ENCODE results near the gene C4orf50.

The C4orf50 gene

DNA sequence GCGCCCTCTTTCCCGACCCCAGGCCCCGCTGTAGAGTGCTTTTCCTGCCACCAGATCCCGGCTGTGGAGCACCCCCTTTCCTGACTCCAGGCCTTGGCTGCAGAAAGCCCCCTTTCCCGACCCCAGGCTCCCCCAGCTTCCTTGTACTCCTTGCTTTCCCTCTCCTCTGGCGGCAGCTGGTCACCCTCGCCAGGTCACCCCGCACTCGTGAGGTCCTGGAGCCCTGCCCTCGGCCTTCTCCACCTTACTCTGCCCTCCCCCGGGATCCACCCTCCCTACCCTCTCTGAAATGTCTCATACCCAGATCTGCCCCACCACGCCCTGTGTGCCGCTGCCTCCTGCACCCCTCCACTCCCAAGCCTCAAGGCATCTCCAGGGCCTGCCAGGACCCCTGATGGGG, 25.0 kb upstream of the C4orf50 start:
- FAIRE-seq = no peak

DNA sequence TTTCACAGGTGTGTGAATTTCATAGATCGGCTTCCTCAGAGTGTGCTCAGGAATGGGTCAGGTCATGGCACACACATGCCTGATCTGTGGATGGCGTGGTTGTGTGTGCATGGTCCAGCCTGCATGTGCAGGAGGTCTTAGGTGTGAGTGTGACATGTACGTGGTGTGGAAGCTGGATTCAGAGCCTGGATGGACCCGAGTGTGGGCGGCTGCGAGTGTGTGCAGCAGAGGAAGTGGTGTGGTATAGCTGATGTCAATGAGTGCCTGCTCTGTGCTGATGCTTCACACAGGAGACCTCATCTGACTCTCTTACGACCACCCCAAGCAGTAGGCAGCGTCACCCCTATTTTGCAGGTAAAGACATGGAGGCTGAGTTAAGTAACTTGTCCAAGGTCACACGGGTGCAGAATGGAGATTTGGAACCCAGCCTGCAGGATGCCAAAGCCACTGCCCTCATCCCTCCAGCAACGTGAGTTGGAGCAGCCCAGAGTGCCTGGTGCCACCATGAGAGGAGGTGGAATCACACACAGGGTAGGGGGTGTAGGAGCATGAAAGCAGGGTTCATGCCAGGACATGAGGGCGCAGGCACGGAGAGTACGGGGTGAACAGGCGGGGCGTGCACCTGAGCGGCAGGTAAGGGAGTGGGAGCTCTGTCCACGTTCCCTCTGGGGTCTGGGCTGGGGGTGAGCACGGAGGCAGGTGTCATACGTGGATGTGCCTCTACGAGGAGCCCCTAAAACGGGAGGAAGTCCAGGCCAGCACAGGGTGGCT, 24.2 kb upstream of the C4orf50 start:
- FAIRE-seq = no peak

DNA sequence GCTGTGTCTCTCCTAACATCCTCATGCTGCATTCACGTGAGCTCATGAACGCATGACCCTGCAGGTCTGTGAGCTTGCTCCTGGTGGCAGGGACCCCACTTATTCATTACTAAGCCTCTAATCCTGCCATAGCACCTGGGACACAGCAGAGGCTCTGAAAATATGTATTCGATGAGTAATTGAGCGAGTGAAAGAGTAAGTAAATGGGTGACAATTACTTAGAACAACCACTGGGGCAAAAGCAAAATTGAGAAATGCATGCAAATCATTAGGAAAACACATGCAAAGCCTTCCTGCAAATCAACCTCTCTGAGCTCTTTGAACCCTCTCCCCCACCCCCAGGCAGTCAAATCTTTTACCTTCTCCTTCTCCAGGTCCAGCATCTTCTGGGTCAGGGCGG, 23.6 kb upstream of the C4orf50 start:
- no peak for FAIRE-seq

DNA sequence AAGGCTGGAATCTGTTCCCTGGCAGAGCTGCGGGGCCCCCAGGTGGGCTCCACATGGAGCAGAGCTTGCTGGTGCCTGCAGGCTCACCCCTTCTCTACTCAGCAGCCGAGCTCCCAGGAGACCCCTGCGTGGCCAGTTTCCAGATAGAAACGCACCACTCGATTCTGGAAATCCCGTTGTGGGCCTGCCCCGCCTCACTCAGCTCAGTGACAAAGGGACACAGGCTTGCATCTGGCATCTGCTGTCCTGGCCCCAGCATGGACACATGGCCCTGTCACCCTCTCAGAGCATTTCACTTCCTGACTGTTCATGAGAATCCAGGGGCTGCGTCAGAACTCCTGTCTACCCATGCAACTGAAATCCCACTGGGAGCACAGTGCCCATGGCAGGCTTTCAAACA, 20.5 kb upstream of the C4orf50 start:
- no peak for FAIRE-seq

DNA sequence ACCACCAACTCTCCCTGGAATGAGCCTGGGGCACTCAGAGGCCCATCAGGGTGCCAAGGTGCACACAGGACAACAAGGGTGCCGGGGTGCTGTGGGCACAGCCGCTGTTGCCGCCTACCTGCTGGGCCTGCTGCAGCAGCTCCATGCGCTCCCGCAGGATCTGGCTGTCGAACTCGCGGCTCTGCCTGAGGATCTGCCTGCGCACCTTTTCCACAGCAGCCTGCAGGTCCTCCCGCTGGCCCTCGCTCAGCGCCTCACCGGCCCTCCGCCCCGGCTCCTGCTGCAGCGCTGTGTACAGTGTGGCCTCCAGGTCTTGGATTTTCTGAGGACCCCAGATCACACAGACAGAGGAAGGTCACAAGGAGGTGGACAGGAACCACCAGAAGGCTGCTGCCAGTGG, 17.6 kb upstream of the C4orf50 start:
- no peak for FAIRE-seq

DNA sequence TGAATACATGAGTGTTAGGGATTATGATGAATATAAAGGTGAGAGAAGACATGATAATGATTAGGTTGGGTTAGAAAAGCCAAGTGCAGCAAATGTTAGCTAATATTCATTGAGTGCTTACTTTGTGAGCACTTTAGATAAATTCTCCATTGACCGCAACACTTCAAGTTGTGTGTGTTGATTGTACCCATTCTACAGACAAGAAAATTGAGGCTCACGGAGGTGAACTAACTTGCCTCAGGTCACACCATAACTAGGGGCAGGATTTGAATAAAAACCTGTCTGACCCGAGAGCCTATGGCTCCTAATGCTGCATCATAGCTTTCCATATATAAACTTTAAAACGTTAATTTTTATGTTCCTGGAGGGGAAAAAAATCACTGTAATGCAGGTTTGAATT, 15.2 kb upstream of the C4orf50 start:
- FAIRE-seq = no peak

DNA sequence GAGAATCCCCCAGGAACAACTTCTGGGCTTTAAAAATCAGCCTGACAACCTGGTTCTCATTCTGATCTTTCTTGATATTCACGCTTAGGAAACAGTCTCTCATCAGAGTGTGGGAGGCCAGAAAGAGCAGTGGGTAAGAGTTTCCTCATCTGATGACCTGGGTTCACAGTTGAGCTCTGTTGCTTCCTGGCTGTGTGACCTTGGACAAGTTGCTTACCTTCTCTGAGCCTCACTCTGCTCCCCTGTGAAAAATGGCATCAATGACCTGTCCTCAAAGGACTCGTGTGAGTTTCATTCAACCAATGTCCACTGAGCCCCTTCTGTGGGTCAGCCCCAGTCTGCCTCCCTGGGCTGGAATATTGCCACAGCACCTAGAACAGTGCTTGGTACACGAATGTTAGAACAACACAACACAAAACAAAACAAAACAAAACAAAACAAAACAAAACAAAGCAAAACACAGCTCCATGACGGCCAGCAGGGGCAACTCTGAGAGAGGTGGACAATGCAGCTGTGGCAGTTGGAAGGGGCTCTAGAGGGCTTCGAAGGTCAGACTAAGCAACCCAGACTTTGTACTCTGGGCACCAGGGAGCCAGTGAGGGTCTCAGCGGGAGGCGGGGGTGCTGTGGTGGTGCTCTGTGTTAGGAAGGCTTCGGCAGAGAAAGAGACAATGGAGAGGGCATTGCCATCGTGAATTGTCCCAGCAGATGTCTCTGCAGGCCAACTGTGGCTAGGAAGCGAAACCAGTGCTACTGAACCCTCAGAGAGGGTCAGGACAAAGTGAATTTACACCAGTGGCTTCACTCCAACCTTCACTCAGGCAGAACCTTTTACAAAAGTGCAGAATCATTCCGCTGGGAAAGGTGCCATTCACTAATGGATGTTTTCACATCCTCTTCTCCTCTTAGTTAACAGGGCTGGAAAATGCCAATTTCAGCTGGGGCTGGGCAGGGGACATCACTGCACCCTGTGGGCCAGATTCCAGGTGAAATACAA, 14.3 kb upstream of the C4orf50 start:
- FAIRE-seq = no peak

DNA sequence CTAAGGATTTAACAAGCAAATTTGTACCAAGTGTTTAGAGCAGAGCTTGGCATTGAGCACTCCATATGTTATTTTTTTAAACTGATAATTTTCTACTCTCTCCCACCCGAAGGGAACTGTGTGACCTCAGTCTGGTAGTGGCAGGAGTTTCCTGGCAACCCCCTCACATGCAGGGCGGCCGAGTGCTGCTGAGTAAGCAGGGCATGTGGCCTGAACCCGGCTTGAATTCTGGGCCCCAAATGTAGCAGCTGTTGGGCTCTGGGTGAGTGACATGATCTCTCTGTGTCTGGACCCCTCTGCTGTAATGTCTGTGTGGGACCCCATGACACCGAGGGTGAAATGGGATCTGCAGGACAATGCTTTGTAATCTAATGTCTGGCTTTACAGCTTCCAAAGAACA, 13.6 kb upstream of the C4orf50 start:
- no peak for FAIRE-seq

DNA sequence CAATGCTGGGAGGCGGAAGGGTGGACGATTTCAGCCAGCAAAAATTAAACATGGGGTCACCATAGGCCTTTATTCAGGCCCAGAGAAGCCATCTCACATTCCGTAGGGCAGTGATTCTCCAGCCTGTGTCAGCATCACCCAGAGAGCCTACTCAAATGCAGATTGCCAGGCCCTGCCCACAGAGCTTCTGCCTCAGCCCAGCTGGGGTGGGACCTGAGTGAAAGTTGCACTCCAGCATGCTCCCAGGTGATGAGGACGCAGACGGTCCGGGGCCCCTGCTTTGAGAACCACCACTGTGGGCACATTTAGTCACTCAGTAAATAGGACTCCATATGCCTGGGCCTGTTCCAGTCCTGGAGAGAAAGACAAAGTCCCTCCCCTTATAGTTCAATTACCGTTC, 12.4 kb upstream of the C4orf50 start:
- FAIRE-seq = no peak

DNA sequence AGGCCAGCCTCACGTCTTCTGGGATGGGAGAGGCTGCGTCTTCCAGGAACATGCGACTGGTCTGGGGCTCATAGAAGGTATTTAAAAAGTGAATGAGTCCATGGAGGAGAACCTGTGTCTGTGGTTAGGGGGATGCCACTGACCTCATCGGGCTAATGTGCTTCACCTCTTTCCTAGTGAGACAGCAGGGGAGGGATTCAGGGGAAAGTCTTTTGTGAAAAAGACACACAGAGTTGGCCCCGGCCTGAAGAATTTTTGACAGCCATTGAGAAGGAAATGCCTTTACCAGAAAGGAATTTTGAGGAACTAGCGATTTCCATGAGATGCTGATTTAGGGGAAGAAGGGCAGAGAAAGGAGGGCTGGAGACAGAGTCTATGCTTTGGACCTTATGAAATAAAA, 11.0 kb upstream of the C4orf50 start:
- no peak for FAIRE-seq

DNA sequence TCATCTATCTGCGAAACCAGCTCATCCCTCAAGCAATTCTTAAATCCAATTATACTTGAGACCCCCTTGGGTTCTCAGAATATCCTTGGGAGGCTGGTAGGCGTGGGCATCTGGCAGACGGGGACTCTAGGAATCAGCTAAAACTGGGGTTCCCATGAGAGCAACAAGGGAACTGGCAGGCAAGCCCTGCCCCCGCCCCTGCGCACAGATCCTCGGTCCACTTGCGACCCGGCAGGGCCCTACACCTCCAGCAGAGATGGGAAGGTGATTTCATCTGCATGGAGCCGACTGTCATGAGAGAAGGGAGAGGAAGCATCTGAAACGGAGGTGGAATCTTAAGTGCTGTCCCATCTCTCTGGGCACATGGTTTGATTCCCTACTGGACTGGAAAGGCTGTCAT, 9.9 kb upstream of the C4orf50 start:
- FAIRE-seq = no peak

DNA sequence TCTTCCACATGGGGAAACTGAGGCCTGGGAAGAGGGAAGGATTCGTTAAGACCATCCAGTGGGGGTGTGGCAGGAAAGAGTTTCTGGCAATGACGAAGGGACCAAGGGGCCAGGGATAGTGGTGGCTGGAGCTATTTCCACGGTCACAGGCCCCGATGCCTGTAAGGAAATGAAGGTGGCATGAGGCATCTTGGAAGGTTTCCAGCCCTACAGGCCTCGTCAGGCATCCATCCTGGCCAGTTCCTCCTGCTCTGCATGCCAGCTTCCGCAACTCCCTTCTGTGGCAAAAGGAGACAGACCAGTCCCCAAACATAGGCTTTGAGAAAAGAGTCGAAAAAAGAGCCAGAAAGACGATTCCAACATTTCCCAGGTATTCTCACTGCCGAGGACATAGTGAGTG, 9.2 kb upstream of the C4orf50 start:
- FAIRE-seq = no peak

DNA sequence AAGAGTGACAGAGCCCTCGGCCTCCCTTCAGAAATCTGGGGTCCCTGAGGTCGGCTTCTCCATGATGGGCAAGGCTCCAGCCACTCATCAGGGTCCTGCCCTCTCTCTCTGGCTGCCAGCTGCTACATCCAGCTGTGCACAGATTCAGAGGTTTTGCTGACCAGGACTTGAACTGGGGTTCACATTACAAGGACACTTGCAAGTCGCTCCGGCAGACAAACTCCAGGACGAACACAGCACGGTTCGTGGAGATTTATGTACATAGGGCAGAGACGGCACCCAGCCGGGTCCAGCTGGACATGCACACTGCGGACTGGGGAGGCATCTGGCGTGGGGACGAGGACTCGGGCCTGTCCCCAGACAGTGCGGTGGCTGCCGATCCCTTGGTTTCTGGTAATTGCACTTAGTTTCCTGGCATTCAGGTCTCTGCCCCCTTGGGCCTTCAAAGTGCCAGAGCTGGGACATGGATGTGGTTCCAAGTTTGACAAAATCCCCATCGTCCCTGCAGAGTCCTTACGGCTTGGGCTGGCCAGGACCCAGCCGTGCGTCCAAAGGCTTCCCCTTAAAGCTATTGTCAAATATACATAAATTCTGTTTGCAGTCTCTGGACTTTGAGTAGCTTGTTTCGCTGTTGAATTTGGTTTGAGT, 6.2 kb upstream of the C4orf50 start:
- FAIRE-seq = no peak

DNA sequence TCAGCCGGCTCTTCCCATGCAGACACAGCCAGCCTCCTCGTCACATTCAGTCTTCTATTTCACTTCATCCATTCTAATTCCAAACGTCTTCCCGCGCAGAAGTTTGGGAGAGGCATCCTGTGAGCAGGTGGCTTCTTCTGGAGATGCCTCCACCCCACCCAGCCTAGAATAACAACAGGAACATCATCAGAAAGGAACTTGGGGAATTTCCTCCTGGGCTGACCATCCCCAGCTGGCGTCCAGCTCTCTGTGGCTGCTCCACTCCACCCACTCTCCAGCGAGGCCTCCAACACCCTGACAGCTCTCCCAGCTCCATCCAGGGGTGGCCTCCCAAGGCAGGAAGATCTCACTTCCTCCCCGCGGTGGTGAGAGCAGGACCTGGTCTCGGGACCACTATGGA, 5.5 kb upstream of the C4orf50 start:
- FAIRE-seq = no peak

DNA sequence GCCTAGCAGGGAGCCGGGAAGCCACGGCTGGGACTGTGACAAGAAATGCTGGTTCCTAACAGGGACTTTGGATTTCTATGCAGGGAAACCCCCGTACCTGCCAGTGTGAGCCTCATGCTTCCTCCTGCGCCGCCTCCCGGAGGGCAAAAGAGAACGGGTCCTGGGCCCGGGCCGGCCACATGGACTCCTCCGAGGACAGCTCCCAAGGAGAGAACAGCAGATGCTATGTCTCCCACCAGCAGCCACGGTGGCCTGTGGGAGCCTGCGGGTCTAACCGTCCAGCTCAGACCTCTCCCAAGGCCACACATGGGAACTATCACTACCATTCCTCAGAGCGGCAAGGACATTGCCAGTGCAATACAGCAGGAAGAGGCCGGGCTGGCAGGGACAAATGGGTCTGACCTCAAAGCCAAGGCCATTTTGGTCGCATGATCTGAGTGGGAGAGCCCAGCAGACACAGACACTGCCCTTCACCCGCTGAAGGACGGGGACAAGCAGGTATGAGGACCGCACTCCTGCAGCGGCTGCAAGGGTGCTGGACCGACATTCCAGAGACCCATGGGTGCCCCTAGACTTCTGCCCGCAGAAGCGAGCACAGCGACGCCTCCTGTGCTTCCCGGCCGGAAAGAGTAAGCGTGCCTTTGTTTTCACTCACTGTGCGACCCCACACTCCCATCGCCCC, 4.5 kb upstream of the C4orf50 start:
- FAIRE-seq = no peak

DNA sequence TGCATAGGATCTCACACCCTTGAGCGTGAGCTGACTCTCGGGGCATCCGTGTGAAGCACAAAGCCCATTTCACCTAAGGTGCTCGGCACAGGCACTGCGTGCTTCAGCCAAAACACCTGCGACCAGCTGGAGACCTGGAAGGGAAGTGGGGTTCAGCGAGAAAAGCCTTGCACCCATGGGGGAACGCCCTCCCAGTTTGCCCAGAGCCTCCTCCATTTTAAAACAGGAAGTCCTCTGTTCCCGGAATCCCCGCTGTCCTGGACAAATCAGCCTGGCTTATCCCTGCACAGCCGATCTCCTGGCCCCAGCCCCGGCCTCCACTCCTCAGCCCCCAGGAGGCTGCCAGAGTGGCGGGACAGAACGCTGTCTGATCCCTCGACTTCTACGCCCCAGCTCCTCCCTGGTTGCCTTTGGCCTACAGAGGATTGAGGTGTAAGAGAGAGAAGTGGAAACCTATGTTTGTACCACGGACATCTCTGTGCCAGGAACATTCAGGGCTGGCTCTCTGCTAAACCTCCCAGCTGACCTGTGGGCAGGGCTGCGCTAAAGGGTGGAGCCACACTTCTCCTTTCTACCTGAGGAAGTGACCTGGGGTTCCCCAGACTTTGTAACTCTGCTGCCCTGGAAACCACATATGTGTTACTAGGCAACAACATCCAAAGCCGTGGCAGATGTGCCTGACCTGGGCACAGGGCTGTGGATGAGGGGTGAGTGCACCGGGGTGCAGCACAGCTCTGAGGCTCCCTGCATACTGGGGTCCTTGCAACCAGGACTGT, 3.8 kb upstream of the C4orf50 start:
- FAIRE-seq = no peak

DNA sequence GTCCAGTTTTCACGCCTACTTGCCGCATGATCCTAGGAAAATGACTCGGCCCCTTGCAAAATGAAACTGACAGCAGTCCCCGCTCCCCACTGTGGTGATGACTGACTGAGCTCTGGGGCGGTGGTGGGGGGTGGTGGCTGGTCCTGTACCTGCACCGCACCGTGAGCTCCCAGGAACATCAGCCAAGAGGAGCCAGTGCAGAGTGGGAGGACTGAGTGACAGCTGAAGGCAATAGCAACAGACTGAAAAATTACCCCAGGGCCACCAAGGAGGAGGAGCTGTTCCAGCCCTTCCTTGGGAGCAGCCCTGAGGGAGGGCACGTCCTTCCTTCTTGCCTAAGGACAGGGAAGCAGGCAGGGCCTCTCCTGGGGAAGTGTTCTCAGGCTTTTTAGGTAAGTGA, 2.4 kb upstream of the C4orf50 start:
- FAIRE-seq = no peak

DNA sequence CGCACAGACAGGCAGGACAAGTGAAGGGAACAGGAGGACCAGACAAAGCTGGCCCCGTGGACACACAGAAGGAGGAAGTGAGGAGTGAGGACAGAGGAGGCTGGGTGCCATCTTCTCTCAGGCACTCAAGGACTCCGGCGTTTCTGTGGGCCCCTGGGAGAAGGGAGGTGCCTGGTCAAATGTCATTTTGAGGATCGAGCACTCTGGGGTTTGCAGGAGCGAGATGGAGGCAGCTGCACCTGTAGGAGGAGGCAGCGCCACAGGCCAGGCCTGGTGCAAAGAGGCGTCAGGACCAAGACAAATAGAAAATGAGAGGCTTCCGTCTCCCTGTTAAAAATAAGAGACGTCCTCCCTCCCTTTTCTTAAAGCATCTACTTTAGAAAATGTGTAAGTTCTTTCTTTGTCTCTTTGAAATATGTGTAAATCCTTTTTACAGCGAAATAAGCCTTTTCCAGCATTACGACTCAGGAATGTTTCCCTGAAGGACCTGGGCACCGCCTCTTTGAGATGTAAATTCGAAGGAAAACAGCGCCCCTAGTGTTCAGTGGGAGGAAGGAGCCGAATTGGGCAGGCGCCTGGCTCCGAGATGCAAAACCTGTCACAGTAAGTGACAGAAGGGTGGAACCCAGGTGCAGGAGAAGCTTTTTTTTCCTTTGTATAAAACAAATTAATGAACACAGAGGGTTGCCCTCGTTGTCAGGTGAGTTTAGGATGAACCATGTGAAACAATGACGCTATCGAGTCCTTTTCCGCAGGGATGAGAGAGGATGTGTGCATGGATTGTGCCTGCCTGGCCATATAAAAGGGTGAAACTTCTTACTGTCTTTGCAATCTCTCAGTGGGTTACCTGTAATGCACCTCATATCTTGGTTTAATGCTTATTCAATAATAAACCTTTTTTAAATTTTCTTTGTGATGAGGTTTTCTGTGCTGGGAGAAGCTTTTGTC, 1.4 kb upstream of the C4orf50 start:
- peak; percentile 75 for FAIRE-seq

DNA sequence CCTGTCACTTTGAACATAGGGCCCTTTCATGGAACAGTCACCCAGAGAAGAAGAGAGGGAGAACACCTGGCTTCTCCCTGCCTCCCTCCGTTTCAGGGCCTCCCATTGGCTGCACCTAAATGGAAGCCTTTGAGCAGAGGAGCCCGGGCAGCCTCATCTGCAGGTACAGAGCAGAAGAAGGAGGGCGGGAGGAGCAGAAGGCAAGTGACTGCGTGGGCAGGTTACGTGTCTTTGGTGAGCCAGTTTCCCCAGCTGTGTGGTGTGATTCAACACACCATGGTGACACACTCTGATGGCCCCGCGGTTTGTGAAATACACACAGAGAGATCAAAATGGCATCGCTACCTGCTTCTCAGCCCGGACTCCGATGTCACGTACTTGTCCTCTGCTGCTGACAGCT, 431 bp downstream of the C4orf50 start:
- FAIRE-seq = no peak

DNA sequence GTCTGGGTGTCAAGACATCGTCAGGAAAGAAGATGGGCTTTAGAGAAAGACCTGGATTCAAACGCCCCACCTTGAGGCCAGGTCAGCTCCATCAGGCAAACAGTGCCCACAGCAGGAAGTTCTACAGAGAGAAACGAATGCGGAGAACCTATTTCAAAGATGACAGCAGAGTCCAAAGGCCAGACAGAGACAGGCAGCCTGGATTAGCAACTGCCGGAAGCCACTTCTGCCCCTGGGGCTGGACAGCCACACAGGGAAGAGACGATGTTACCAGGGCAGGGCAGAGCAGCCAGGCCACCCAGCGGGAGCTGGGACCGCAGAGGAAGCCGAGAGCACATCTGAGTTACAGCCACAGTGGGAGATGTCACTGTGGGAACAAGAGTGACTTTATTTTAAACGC, 1.2 kb downstream of the C4orf50 start:
- FAIRE-seq = no peak

DNA sequence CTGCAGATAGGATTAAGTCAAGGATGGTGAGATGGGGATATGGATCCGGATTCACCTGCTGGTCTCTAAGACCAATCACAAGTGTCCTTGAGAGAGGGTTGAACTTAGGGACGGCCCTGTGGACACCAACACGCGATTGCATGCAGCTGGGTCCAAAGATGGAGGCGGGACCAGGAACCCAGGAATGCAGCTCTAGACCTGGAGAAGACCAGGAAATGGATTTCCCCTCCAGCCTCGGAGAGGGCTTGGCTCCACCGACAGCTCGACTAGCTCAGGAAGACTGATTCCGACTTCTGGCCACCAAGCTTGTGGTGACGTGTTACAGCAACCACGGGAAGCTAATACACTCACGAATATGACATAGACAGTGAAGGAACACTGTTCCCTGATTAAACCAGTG, 4.7 kb downstream of the C4orf50 start:
- FAIRE-seq = no peak
